Measurements from ENCODE around the gene FBXL20. TPM values are rescaled to one million over a fixed set of nuclear protein-coding genes. Genes with fewer than 3 reads are reported as not detected.

Gene FBXL20
- total and polyA plus RNA-seq, 4 donors: 1.6 to 8.4 (median 5.2) TPM

DNA sequence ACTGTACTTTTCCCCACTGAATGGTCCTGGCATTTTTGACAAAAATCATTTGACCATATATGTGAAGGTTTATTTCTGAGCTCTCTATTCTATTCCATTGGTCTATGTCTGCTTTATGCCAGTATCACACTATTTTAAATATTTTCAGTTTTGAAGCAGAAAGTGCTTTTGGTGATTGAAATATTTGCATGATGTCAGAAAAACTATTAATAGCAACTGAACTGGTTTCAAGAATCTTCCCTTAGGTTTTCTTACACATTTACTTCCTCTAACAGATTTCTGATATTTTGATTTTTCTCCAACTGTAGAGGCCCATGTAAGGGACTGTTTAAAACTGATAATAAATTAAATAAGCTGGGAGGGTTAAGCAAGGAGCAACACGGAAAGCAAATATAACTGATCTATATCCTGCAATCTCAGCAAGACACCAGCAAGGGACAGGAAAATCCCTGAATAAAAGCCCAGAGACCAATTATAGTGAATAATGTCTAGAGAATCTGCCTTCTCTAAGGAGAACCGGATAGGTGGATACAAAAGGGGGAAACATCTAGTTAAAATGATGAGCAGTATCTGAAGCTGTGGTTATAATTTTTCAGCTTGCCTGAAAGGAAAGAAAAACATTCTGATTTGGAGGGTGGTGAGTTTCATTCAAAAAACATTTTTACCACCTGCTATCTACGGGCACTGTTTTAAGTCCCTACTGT, 94.8 kb downstream of the FBXL20 start:
- no peaks in the 10 kb centered on the region for H3K27me3 ChIP-seq (ENCODE audit: control insufficient read depth in 4 of 4, insufficient read depth in 4 of 4, low read length in 3 of 4)
- H3K4me1 ChIP-seq (ENCODE audit: control insufficient read depth in 4 of 4, insufficient read depth in 4 of 4, low read length in 3 of 4): no peaks in the 10 kb centered on the region
- no peaks in the 10 kb centered on the region for H3K9me3 ChIP-seq (ENCODE audit: control insufficient read depth in 4 of 4, low read length in 3 of 4)
- TF ChIP-seq, protein P1, sequence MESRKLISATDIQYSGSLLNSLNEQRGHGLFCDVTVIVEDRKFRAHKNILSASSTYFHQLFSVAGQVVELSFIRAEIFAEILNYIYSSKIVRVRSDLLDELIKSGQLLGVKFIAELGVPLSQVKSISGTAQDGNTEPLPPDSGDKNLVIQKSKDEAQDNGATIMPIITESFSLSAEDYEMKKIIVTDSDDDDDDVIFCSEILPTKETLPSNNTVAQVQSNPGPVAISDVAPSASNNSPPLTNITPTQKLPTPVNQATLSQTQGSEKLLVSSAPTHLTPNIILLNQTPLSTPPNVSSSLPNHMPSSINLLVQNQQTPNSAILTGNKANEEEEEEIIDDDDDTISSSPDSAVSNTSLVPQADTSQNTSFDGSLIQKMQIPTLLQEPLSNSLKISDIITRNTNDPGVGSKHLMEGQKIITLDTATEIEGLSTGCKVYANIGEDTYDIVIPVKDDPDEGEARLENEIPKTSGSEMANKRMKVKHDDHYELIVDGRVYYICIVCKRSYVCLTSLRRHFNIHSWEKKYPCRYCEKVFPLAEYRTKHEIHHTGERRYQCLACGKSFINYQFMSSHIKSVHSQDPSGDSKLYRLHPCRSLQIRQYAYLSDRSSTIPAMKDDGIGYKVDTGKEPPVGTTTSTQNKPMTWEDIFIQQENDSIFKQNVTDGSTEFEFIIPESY (IDR thresholded peaks at IDR 0.05): no peak
- TF ChIP-seq, protein P2, sequence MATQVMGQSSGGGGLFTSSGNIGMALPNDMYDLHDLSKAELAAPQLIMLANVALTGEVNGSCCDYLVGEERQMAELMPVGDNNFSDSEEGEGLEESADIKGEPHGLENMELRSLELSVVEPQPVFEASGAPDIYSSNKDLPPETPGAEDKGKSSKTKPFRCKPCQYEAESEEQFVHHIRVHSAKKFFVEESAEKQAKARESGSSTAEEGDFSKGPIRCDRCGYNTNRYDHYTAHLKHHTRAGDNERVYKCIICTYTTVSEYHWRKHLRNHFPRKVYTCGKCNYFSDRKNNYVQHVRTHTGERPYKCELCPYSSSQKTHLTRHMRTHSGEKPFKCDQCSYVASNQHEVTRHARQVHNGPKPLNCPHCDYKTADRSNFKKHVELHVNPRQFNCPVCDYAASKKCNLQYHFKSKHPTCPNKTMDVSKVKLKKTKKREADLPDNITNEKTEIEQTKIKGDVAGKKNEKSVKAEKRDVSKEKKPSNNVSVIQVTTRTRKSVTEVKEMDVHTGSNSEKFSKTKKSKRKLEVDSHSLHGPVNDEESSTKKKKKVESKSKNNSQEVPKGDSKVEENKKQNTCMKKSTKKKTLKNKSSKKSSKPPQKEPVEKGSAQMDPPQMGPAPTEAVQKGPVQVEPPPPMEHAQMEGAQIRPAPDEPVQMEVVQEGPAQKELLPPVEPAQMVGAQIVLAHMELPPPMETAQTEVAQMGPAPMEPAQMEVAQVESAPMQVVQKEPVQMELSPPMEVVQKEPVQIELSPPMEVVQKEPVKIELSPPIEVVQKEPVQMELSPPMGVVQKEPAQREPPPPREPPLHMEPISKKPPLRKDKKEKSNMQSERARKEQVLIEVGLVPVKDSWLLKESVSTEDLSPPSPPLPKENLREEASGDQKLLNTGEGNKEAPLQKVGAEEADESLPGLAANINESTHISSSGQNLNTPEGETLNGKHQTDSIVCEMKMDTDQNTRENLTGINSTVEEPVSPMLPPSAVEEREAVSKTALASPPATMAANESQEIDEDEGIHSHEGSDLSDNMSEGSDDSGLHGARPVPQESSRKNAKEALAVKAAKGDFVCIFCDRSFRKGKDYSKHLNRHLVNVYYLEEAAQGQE (IDR thresholded peaks at IDR 0.05): no peak
- TF ChIP-seq RXRA (IDR thresholded peaks at IDR 0.05) (no peak), GABPA (IDR thresholded peaks at IDR 0.05 in 1 of 2, conservative IDR thresholded peaks at IDR 0.05 in 1 of 2) (no peak), TAF1 (conservative IDR thresholded peaks at IDR 0.05) (no peak), SP1 (IDR thresholded peaks at IDR 0.05) (no peak), FOXA1 (IDR thresholded peaks at IDR 0.05) (no peak), YY1 (IDR thresholded peaks at IDR 0.05) (no peak), NR2F2 (IDR thresholded peaks at IDR 0.05) (no peak), EGR1 (IDR thresholded peaks at IDR 0.05; ENCODE audit: low read depth in 2 of 2) (no peak), FOXA2 (IDR thresholded peaks at IDR 0.05) (no peak), RAD21 (IDR thresholded peaks at IDR 0.05) (no peak), JUND (IDR thresholded peaks at IDR 0.05) (no peak), HNF4A (conservative IDR thresholded peaks at IDR 0.05) (no peak), HNF4G (IDR thresholded peaks at IDR 0.05) (no peak)
- TF ChIP-seq, protein P3, sequence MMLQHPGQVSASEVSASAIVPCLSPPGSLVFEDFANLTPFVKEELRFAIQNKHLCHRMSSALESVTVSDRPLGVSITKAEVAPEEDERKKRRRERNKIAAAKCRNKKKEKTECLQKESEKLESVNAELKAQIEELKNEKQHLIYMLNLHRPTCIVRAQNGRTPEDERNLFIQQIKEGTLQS (IDR thresholded peaks at IDR 0.05): no peak
- TF ChIP-seq, protein P4, sequence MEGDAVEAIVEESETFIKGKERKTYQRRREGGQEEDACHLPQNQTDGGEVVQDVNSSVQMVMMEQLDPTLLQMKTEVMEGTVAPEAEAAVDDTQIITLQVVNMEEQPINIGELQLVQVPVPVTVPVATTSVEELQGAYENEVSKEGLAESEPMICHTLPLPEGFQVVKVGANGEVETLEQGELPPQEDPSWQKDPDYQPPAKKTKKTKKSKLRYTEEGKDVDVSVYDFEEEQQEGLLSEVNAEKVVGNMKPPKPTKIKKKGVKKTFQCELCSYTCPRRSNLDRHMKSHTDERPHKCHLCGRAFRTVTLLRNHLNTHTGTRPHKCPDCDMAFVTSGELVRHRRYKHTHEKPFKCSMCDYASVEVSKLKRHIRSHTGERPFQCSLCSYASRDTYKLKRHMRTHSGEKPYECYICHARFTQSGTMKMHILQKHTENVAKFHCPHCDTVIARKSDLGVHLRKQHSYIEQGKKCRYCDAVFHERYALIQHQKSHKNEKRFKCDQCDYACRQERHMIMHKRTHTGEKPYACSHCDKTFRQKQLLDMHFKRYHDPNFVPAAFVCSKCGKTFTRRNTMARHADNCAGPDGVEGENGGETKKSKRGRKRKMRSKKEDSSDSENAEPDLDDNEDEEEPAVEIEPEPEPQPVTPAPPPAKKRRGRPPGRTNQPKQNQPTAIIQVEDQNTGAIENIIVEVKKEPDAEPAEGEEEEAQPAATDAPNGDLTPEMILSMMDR (IDR thresholded peaks at IDR 0.05; ENCODE audit: low read depth, low read length, missing input control): no peak
- TF ChIP-seq, protein P5, sequence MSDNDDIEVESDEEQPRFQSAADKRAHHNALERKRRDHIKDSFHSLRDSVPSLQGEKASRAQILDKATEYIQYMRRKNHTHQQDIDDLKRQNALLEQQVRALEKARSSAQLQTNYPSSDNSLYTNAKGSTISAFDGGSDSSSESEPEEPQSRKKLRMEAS (IDR thresholded peaks at IDR 0.05): no peak
- WGBS: 65% methylated on average over 3 of the region's 3 CpGs
- H3K4me3 ChIP-seq (ENCODE audit: low read depth in 1 of 3, low read length in 3 of 3): no peak overlapping the region
- no peak overlapping the region for H3K27ac ChIP-seq (ENCODE audit: low read depth in 1 of 2, low read length in 2 of 2)
- no peak for DNase-seq (ENCODE audit: low spot score)
- H3K36me3 ChIP-seq (ENCODE audit: control insufficient read depth in 4 of 4, insufficient read depth in 3 of 4, low read depth in 1 of 4, low read length in 3 of 4): peaks cover 0 to 2% (median 0%) of the 10 kb centered on the region in 4 donors
- no peak overlapping the region for H3K9ac ChIP-seq (ENCODE audit: low read depth in 1 of 2, low read length in 2 of 2)

Measured in liver (tissue), 9 donors.